Measurements from ENCODE around the gene SLC35E1. TPM values are rescaled to one million over a fixed set of nuclear protein-coding genes. Genes with fewer than 3 reads are reported as not detected.

SLC35E1 gene
- total and polyA plus RNA-seq, 2 donors from 2014 or later: 19.8 to 47.1 TPM

GRCh38 chr19:16601378-16602052, 29.3 kb upstream of the SLC35E1 start:
- no peak for TF ChIP-seq CTCF (IDR thresholded peaks at IDR 0.05; ENCODE audit: borderline replicate concordance, extremely low read depth, insufficient read depth)
- FAIRE-seq (no peak), DNase-seq (no peak)
- H3K27ac ChIP-seq (ENCODE audit: low read depth in 2 of 2, low read length in 2 of 2): no peak overlapping the region
- no peak overlapping the region for H3K9ac ChIP-seq (ENCODE audit: low read length in 3 of 3)
- intact Hi-C loops (cut with DNase I): no loop called here
- H3K36me3 ChIP-seq (ENCODE audit: control insufficient read depth in 2 of 3, insufficient read depth in 3 of 3, low read length in 3 of 3): no peaks in the 10 kb centered on the region
- H3K9me3 ChIP-seq (ENCODE audit: control insufficient read depth in 2 of 3, insufficient read depth in 1 of 3, low read length in 3 of 3): no peaks in the 10 kb centered on the region
- no peaks in the 10 kb centered on the region for H3K27me3 ChIP-seq (ENCODE audit: control insufficient read depth, insufficient read depth, low read length)
- peaks cover 0 to 8% (median 0%) of the 10 kb centered on the region in 3 donors for H3K4me1 ChIP-seq (ENCODE audit: control insufficient read depth in 2 of 3, insufficient read depth in 2 of 3, low read depth in 1 of 3, low read length in 3 of 3)
- H3K4me3 ChIP-seq (ENCODE audit: low read length in 3 of 3): no peak overlapping the region

DNA sequence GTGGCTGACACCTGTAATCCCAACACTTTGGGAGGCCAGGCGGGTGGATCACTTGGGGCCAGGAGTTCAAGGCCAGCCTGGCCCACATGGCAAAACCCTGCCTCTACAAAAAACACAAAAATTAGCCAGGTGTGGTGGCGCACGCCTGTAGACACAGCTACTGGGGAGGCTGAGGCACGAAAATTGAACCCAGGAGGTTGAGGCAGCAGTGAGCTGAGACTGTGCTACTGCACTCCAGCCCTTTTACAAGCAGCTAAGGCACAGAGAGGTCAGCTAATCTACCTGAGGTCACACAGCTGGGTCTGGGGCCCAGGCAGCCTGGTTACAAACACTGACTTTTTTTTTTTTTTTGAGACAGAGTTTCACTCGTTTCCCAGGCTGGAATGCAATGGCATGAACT, 28.6 kb upstream of the SLC35E1 start:
- no peak overlapping the region for H3K4me3 ChIP-seq (ENCODE audit: low read length in 3 of 3)
- TF ChIP-seq CTCF (IDR thresholded peaks at IDR 0.05; ENCODE audit: borderline replicate concordance, extremely low read depth, insufficient read depth): no peak
- no peaks in the 10 kb centered on the region for H3K36me3 ChIP-seq (ENCODE audit: control insufficient read depth in 2 of 3, insufficient read depth in 3 of 3, low read length in 3 of 3)
- FAIRE-seq (no peak), DNase-seq (no peak)
- intact Hi-C loops (cut with DNase I): no loop called here
- H3K4me1 ChIP-seq (ENCODE audit: control insufficient read depth in 2 of 3, insufficient read depth in 2 of 3, low read depth in 1 of 3, low read length in 3 of 3): peaks cover 0 to 10% (median 0%) of the 10 kb centered on the region in 3 donors
- H3K9me3 ChIP-seq (ENCODE audit: control insufficient read depth in 2 of 3, insufficient read depth in 1 of 3, low read length in 3 of 3): no peaks in the 10 kb centered on the region
- H3K27me3 ChIP-seq (ENCODE audit: control insufficient read depth, insufficient read depth, low read length): no peaks in the 10 kb centered on the region
- H3K9ac ChIP-seq (ENCODE audit: low read length in 3 of 3): no peak overlapping the region
- H3K27ac ChIP-seq (ENCODE audit: low read depth in 2 of 2, low read length in 2 of 2): no peak overlapping the region

GRCh38 chr19:16599655-16600346, 27.6 kb upstream of the SLC35E1 start:
- no peak overlapping the region for H3K4me3 ChIP-seq (ENCODE audit: low read length in 3 of 3)
- no peaks in the 10 kb centered on the region for H3K9me3 ChIP-seq (ENCODE audit: control insufficient read depth in 2 of 3, insufficient read depth in 1 of 3, low read length in 3 of 3)
- H3K27me3 ChIP-seq (ENCODE audit: control insufficient read depth, insufficient read depth, low read length): no peaks in the 10 kb centered on the region
- TF ChIP-seq CTCF (IDR thresholded peaks at IDR 0.05; ENCODE audit: borderline replicate concordance, extremely low read depth, insufficient read depth): no peak
- H3K27ac ChIP-seq (ENCODE audit: low read depth in 2 of 2, low read length in 2 of 2): no peak overlapping the region
- intact Hi-C loops (cut with DNase I): no loop called here
- no peak for DNase-seq
- peaks cover 0 to 6% (median 0%) of the 10 kb centered on the region in 3 donors for H3K4me1 ChIP-seq (ENCODE audit: control insufficient read depth in 2 of 3, insufficient read depth in 2 of 3, low read depth in 1 of 3, low read length in 3 of 3)
- H3K36me3 ChIP-seq (ENCODE audit: control insufficient read depth in 2 of 3, insufficient read depth in 3 of 3, low read length in 3 of 3): no peaks in the 10 kb centered on the region
- no peak overlapping the region for H3K9ac ChIP-seq (ENCODE audit: low read length in 3 of 3)
- no peak for FAIRE-seq

Data from kidney (tissue), 14 donors.